ENCODE data around the gene TOB2.
"Not testable (repeated sequence)": the region's sequence is repeated elsewhere in the genome, so short reads cannot be mapped to it uniquely, and the experiment has no call there.

Gene TOB2

DNA sequence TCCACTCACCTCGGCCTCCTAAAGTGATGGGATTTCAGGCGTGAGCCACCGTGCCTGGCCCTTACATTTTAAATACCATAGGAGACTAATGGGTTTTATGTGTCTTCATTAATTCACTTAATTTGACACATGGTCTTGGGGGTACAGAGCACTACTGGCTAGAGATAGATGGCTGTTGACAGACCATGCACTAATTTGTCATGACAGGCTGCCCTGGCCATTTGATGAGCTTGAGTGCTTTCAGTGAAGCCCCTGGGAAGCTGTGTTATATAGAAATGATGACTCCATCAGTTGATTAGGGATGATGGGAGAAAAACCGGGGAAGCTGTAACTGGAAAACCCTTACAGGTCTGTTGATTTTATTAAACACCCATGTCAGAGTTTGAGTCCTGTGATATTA is 15.3 kb upstream of the TOB2 start:
- DNase-seq, result no peak

DNA sequence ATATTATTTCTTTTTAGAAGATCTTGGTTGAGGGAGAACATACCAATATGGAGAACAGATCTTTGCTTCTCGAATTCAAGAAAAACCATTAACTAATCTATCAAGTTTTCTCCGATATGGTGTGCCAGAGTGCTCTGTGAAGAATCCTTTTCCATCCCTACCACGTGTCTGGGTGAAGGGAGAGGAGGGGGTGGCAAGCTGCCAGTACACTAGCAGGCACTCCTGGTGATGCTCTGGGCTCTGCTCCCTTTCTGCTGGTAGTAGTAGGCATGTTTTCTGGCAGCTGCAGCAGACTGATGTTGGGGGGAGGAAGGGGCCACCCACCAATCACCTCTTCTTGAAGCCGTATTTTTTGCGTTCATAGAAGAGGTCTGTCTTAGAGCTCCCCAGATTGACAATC is 13.5 kb upstream of the TOB2 start:
- DNase-seq, result not testable (repeated sequence)

DNA sequence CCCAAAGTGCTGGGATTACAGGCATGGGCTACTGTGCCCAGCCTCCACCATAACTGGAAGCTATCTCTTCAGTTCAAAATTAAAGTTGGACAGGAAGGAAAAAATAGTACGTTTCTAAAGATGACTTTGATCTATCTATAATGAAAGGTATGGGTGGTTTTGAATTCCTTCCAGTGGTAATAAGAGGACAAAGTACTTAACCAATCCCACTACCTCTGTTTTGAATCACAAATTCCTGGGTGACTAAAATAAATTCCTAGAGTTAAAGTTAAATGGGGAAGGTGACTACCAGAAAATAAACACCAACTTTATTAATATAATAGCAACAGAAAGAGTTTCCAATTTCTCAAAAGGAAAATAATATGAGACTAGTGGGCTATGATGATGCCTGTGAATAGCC is 12.8 kb upstream of the TOB2 start:
- DNase-seq, result no peak

DNA sequence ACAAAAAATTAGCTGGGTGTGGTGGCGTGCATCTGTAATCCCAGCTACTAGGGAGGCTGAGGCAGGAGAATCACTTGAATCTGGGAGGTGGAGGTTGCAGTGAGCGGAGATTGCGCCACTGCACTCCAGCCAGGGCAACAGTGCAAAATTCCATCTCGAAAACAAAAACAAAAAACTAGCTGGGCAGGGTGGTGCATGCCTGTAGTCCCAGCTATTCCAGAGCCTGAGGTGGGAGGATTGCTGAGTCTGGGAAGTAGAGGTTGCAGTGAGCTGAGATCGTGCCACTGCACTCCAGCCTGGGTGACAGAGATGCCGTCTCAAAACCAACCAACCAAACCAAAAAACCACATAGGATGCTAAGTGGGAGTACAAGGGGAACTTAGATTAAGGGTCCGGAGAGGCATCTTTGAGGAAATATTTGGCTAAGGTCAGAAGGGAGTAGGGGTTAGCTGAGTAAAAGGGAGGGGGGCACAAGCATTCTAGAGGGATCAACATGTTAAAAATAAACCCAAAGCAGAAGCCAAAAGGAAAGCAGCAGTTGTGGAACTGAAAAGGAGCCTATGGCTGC is 11.6 kb upstream of the TOB2 start:
- no peak for DNase-seq

DNA sequence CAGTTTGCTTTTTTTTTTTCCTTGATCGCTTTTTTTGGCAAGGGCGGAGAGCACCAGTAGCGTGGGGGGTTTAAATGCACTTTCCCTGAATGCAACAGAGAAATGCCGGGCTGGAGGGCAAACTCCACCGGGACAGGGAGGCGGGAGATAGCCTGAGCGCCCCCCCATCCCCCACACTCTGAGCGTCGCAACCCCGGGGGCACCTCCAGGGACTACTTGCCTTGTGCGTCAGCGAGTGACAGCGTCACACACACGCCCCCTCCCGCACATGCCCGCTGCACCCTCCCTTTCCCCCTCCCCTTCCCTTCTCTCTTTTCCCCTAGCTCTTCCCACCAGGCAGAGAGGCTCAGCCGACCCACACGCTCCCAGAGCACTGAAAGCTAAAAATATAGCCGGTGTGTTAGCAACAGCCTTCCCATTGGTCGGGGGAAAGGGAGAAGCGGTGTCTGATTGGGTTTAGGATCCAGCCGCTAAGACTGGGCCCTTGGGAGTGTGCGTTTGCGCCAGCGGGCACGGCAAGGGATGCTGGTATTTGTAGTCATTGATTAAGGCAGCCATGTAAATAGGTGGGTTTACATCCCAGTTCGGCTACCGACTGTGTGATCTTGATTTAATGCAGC is 1.7 kb upstream of the TOB2 start:
- DNase-seq, result peak; percentile 96

DNA sequence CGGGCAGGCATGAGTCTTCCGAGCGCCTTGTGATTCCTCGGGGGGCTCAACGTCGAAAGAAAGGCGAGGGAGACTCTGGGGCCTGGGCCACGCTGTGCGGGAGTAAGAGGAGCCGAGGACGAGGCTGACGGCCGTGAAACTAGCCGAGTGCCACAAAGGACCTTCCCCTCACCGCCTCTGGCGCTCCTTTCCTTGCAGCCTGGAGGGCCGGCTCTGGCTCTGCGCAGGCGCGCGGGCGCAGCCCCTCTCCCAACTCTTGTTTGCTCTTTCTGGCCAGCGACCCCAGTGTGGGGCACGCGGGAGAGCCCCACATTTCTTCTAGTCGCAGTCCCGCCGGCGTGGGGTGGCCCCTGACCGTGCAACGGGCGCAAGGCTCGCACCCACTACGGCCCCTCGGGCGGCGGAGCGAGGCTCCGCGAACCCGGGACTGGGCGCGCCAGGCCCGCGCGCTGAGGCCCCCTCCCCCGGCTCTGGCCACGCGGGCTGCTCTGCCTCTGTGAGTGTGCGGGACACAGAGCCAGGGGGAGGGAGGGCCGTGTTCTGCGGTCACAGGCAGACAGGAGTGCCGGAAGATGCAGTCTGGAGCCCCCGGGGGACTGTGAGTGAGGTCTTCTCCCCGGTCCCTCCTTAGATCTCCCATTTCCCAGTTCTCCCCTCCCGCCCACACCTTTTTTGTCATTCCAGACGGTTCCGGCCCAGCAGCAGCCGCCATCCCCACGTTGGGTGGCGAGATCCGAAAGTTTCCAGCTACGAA is 1.0 kb upstream of the TOB2 start:
- DNase-seq, result peak; percentile 64

DNA sequence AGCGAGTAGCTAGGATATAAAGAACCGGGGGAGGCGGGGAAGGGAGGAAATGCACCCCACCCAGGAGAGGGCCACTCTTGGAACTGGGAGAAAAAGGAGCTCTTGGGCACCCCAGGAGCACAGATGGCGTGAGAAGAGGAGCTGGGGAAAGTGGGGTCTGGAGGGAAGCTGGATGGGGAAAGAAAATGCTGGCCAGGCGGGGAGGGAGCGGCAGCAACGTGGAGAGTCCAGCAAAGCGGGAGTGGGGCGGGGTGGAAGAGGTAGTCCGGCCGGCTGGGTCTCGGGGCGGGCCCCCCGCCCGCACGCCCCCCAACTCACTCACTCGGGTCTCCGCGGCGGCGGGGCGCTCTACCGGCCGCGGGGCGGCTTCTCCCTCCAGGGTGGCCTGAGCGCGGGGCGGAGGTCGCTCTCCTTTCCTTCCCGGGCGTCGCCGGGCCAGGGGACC is 522 bp downstream of the TOB2 start:
- DNase-seq, result no peak

DNA sequence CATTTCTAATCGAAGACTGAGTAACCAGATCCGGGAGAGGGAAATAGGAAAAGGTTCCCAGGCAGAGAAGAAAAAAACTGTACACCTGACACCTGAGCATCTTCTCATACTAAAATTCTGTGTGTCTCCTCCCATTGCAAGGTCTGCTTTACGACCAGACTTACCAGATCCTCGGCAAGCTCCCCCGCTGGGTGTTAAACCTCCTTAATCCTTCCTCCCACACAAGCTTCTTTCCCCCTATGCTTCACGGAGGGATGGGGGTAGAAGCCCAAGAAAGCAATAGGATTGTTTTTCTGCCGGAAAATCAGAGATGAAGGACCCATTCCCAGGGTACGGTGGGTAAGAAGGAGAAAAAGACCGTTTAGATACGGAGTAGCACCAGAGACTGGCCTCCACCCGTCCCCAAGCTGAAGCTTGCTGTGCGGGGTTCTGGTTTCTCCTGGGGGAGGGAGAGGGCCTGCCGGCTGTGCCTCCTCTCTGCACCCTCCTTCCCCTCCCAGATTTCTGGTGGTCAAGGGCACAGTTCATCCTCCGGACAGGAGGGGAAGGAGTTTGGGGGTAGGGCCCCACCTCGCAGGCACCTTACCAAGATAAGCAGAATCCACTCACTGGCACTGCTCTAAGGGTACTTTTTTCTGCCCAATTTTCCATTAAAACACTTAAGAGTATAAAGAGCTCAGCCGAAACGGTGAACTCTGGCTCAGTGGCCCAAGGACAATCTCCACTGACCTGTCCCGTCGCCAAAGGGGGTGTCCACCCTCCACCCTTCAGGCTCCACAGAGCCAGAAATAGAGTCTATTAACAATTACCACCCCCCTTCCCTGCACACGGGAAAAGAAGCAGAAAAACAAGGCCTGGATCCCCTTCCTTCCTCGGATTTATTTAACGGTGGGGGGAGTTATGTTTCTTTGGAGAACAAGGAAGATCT is 1.2 kb downstream of the TOB2 start:
- no peak for DNase-seq

DNA sequence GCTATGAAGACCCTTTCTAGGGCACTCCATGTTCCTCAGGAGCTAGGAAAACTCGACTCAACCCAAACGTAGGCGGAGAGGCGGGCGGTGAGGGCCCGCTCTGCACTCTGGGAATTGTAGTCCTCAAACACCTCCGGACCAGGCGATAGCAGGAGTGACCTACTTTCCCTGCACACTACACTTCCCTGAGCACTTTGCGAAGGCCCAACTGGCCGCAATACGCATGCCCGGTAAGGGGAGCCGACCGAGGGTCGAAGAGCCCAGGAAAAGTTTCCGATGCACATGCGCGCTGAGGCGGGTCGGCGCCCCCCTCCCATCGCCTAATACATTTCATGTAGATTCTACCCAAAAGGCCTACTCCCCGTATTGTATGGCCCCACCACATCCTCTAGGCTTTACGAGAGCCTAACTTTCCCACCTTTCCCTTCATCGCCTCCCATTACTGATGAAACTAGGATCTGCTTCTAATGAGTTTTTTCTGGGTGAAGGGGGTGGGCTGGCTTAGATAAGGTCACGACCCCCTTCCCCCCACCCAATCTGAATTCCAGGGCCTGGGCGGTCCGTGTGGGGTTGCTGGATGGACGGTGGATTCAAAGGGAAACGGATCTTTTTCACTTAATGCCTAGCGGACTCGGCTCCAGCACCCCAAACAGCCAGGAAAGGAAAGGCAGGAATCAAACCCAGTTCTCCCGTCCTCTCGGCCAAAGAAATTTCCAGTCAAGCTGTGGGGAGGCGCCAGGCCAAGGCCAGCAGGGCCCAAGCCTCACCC is 2.1 kb downstream of the TOB2 start:
- DNase-seq, result peak; percentile 92

DNA sequence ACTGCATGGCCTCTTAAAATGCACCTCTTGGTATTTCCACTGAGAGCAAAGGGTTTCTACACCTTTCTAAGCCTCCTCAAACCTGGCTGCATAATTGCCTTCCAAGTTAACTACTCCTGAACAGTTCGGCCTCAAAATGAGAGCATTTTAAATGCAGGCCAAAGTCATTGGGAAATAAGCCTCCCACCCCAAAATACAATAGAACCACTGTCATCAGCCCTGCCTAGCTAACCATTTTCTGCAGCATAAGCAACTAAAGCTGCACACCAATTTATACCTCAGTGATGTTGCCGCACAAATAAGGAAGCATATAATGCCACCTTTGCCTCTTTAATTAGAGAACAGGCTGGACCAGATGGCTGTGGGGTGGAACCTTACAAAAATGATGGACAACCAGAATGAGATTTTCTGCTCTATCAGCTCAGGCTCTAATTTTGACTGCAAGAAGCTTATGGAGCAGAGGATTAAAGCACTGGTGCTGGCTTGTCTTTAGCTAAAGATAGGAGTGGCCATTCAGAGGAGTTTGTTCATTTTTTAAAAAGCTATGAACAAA is 4.3 kb downstream of the TOB2 start:
- no peak for DNase-seq

DNA sequence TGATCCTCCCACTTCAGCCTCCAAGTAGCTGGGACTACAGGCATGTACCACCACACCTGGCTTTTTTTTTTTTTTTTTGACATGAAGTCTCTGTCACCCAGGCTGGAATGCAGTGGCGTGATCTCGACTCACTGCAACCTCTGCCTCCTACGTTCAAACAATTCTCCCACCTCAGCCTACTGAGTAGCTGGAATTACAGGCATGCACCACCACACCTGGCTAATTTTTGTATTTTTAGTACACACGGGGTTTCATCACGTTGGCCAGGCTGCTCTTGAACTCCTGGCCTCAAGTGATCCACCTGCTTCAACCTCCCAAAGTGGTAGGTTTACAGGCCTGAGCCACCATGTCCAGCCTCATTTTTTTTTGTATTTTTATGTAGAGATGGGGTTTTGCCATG is 6.1 kb downstream of the TOB2 start:
- DNase-seq, result not testable (repeated sequence)

DNA sequence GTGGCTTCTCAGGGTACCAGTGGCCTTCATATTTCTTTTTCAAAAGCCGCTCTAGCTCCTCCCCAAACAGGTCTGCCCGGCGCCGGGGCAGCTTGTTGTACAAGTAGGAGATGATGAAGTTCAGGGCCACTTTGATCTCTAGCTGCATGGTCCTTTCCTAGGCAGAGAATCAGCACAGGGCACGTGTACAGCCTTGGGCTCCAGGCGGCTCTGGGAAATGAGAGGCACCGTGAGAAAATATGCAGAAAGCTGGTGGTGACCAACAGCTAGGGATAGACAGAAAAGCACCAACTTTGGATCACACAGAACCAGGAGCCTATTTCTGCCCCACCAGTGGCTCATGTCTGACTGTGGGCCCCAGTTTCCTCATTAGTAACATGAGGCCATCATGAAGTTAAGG is 9.4 kb downstream of the TOB2 start:
- no peak for DNase-seq

DNA sequence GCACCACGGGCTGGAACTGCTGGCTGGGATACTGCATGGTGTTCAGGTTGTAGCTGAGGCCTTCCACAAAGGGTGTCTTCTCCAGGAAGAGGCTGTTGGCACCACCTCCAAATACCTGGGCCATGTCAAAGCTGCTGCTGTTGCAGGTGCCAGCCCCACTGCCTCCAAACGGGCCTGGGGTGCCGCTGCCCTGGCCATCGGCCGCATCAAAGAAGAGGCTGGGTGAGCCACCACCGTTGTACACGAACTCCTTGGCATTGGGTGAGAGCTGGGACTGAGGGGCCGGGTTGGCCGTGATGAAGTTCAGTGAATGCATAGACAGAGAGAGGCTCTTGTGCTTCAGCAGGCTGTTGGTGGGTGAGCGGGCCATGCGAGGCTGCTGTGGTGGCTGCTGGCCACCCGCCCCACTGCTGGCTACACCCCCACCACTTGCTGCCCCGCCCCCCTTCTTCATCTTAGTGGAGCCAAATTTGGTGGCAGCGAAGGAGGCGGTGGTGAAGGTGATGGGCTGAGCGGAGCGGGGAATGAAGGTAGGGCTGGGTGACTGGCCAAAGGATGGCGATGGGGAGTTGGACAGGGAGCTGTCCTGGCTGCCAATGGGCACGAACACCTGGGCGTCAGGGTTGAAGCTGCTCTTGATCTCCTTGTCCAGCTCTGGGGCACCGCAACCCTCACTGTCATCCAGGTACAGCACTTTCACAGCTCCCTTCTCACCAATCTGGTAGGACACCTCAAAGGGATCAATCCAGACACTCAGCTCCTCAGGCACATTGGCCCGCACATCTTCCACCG is 10.1 kb downstream of the TOB2 start:
- DNase-seq, result no peak

DNA sequence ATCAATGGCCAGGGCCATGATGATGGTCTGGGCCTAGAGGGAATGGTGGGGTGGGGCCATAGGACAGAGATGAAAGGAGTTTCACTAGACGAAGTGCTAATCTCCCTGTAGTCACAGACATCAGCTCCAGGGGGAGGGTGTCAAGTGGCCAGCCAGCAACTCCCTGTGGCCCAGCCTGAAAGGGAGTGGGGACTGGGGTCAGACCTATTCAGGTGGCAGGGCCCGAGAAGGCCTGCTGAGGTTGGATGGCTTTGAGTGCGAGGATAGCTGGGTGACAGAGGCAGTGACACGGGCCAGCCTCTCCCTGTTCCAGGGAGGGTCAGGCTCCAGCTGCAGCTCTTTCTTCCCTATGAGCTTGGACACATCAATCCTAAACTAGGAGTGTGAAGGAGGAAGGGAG is 11.0 kb downstream of the TOB2 start:
- no peak for DNase-seq

DNA sequence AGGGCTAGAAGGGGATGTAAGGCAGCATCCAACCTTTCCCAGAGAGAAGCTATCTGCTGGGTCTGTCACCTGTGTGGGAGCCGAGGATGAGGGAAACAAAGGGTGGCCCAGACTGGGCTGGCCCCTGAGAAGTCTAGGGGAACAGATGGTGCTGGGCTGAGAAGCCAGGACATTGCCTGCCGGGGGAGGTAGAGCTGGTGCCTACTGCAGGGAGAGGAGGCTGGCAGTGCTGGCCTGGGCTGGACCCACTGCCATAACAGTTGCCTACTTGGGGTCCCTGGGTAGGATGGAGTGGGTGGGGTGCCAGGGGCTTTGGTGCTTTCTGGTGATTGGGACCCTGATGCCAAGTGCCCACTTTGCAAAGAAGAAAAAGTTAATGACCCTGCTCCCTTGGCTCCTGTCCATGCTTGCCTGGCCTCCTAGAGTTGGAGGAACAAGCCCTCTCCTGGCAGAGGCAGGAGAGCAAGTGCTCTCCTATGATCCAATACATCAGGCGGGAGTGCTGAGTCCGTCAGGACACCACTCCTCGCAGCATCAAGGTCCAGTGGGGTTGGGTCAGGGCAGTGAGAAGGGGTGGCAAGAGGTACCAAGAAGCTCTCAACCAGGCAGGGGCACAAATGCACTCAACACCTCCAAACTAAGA is 12.1 kb downstream of the TOB2 start:
- DNase-seq, result not testable (repeated sequence)

DNA sequence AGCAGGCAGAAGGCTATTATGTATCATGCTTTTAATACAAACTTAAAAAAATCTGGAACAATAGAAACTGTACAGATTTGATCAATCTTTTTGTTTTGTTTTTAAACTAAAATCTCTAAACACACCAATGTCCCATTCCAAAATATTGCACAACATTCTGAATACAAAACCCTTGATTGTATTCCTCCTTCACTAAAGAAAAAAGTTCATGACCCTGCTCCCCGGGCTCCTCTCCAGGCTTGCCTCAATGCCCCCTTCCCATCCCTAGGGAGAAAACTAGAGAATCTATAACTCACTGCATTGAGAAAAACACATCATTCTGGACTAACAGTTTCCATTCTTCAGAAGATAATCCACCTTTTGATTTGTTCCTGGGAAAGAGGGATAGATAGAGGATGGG is 13.1 kb downstream of the TOB2 start:
- not testable (repeated sequence) for DNase-seq

DNA sequence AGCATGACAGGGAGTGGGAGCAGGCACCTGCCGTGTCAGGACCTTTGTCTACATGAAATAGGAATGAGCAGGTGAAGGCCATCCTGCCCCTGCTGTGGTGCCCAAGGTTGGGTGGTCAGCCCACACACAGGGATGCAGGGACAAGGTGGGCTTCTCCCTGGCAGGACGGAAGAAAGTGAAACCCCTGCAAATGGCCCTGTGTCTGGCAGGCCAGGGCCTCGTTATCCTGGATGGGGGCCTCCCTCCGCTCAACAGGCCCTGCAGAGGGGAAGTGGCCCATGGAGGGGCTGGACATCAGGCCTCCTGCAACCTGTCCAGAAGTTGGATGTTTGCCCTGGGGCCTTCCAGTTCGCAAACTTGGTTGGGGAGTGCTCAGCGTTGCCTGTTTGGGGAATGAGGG is 14.9 kb downstream of the TOB2 start:
- no peak for DNase-seq

DNA sequence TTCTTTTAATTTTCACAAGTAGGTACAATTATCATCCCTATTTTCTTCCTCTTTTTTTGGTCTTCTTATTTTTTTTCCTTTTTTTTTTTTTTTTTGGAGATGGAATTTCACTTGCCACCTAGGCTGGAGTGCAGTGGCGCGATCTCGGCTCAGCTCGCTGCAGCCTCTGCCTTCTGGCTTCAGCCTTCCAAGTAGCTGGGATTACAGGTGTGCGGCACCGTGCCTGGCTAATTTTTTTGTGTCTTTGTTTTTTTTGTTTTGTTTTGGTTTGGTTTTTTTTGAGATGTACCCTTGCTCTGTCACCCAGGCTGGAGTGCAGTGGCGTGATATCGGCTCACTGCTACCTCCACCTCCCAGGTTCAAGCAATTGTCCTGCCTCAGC is 16.7 kb downstream of the TOB2 start:
- no peak for DNase-seq

DNA sequence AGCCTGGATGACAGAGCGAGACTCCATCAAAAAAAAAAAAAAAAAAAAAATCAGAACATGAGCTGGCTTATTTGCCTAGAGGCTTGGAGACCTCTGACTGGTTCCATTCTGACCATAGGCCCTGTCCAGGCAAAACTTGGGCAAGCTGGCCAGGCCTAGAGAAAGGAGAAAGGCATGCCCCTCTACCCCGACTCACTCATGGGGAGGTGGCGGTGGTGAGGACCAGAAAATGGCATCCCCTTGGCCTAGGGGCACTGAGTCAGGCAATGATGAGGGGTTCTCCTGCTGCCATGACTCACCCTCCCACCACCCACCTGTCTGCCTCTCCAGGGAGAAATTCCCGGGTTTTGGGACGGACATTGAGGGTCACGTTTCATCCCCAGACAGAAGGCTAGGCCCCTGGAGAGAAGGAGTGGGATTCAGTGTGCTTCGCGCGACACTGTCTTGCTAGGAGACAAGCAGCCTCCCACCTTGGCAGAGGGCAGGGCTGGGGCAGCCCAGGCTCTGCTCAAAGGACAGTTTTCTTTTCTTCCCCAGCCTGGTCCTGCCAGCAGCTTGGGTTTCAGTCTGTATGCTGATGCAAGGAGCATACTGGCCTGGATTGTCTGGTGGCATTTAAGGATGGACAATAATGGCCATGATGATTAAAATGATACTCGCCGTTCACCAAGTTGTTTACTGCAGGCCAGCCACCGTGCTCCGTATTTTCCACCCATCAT is 17.2 kb downstream of the TOB2 start:
- no peak for DNase-seq

Data from NCI-H1105 (cell line).